Activated CD4-positive, CD25-positive, alpha-beta regulatory T cell treated with anti-CD3 and anti-CD28 coated beads, Interleukin-2, amount 50 U/mL, for 72 hours (primary cell): ENCODE data around the gene HNRNPD.
"Not testable (repeated sequence)": the region's sequence is repeated elsewhere in the genome, so short reads cannot be mapped to it uniquely, and the experiment has no call there.

ENCODE experiments used
- DNase-seq: peaks from one replicate; pipeline ENCODE4 v3.0.0; 2021

The HNRNPD gene

GRCh38 chr4:82372517-82373485 is 990 bp downstream of the HNRNPD start:
- peak; percentile 66 for DNase-seq

- DNase-seq: no peak
Observed at GRCh38 chr4:82371497-82371896, 2.3 kb downstream of the HNRNPD start.

GRCh38 chr4:82367438-82368097 is 6.2 kb downstream of the HNRNPD start:
- DNase-seq: no peak

GRCh38 chr4:82366431-82366830 is 7.4 kb downstream of the HNRNPD start:
- DNase-seq: not testable (repeated sequence)

GRCh38 chr4:82363896-82364487 is 9.8 kb downstream of the HNRNPD start:
- no peak for DNase-seq

GRCh38 chr4:82362565-82362964 is 11.2 kb downstream of the HNRNPD start:
- DNase-seq: no peak

GRCh38 chr4:82360298-82361177 is 13.3 kb downstream of the HNRNPD start:
- DNase-seq: no peak

- no peak for DNase-seq
Observed at GRCh38 chr4:82358847-82359246, 14.9 kb downstream of the HNRNPD start.

GRCh38 chr4:82357640-82358039 is 16.2 kb downstream of the HNRNPD start:
- DNase-seq: no peak

- no peak for DNase-seq
Observed at GRCh38 chr4:82354788-82355187, 19.0 kb downstream of the HNRNPD start.

GRCh38 chr4:82352825-82353366 is 20.9 kb downstream of the HNRNPD start:
- DNase-seq: no peak

- no peak for DNase-seq
Observed at GRCh38 chr4:82352118-82352824, 21.5 kb downstream of the HNRNPD start.

GRCh38 chr4:82346126-82346525 is 27.7 kb downstream of the HNRNPD start:
- DNase-seq: no peak

GRCh38 chr4:82335043-82335442 is 38.7 kb downstream of the HNRNPD start:
- DNase-seq: no peak

GRCh38 chr4:82333641-82334040 is 40.1 kb downstream of the HNRNPD start:
- DNase-seq: not testable (repeated sequence)

- DNase-seq: no peak
Observed at GRCh38 chr4:82331814-82332213, 42.0 kb downstream of the HNRNPD start.

- DNase-seq: no peak
Observed at GRCh38 chr4:82320351-82320750, 53.4 kb downstream of the HNRNPD start.

- DNase-seq: not testable (repeated sequence)
Observed at GRCh38 chr4:82303063-82303462, 70.7 kb downstream of the HNRNPD start.
